ENCODE results near the gene CELSR1. TPM values are rescaled to one million over a fixed set of nuclear protein-coding genes. Genes with fewer than 3 reads are reported as not detected.

The CELSR1 gene
- total and polyA plus RNA-seq, 2 of the 13 experiments (the other 11 are each of a cell fraction or from before 2014, with no cell fraction given), result 0.78 to 1.8 TPM

GRCh38 chr22:46355369-46355995 lies 181.9 kb downstream of the CELSR1 start (continued):
- TF ChIP-seq, protein P1, sequence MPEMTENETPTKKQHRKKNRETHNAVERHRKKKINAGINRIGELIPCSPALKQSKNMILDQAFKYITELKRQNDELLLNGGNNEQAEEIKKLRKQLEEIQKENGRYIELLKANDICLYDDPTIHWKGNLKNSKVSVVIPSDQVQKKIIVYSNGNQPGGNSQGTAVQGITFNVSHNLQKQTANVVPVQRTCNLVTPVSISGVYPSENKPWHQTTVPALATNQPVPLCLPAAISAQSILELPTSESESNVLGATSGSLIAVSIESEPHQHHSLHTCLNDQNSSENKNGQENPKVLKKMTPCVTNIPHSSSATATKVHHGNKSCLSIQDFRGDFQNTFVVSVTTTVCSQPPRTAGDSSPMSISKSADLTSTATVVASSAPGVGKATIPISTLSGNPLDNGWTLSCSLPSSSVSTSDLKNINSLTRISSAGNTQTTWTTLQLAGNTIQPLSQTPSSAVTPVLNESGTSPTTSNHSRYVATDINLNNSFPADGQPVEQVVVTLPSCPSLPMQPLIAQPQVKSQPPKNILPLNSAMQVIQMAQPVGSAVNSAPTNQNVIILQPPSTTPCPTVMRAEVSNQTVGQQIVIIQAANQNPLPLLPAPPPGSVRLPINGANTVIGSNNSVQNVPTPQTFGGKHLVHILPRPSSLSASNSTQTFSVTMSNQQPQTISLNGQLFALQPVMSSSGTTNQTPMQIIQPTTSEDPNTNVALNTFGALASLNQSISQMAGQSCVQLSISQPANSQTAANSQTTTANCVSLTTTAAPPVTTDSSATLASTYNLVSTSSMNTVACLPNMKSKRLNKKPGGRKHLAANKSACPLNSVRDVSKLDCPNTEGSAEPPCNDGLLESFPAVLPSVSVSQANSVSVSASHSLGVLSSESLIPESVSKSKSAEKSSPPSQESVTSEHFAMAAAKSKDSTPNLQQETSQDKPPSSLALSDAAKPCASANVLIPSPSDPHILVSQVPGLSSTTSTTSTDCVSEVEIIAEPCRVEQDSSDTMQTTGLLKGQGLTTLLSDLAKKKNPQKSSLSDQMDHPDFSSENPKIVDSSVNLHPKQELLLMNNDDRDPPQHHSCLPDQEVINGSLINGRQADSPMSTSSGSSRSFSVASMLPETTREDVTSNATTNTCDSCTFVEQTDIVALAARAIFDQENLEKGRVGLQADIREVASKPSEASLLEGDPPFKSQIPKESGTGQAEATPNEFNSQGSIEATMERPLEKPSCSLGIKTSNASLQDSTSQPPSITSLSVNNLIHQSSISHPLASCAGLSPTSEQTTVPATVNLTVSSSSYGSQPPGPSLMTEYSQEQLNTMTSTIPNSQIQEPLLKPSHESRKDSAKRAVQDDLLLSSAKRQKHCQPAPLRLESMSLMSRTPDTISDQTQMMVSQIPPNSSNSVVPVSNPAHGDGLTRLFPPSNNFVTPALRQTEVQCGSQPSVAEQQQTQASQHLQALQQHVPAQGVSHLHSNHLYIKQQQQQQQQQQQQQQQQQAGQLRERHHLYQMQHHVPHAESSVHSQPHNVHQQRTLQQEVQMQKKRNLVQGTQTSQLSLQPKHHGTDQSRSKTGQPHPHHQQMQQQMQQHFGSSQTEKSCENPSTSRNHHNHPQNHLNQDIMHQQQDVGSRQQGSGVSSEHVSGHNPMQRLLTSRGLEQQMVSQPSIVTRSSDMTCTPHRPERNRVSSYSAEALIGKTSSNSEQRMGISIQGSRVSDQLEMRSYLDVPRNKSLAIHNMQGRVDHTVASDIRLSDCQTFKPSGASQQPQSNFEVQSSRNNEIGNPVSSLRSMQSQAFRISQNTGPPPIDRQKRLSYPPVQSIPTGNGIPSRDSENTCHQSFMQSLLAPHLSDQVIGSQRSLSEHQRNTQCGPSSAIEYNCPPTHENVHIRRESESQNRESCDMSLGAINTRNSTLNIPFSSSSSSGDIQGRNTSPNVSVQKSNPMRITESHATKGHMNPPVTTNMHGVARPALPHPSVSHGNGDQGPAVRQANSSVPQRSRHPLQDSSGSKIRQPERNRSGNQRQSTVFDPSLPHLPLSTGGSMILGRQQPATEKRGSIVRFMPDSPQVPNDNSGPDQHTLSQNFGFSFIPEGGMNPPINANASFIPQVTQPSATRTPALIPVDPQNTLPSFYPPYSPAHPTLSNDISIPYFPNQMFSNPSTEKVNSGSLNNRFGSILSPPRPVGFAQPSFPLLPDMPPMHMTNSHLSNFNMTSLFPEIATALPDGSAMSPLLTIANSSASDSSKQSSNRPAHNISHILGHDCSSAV (CRISPR knock-in tag; IDR thresholded peaks at IDR 0.05; ENCODE audit: borderline replicate concordance), result no peak
- TF ChIP-seq CEBPZ (IDR thresholded peaks at IDR 0.05; ENCODE audit: low read length) (no peak), ZNF24 (IDR thresholded peaks at IDR 0.05) (no peak), ZFAT (CRISPR knock-in tag; conservative IDR thresholded peaks at IDR 0.05) (no peak), JARID2 (CRISPR knock-in tag; IDR thresholded peaks at IDR 0.05; ENCODE audit: insufficient replicate concordance) (no peak), ZNF547 (CRISPR knock-in tag; IDR thresholded peaks at IDR 0.05) (no peak), ZNF543 (CRISPR knock-in tag; IDR thresholded peaks at IDR 0.05) (no peak), TEAD3 (CRISPR knock-in tag; optimal IDR thresholded peaks at IDR 0.05; ENCODE audit: borderline replicate concordance) (peak; percentile 48), U2AF2 (IDR thresholded peaks at IDR 0.05; ENCODE audit: low read depth, low read length) (no peak), SALL1 (CRISPR knock-in tag; IDR thresholded peaks at IDR 0.05) (peak; percentile 33; the same call in 1 of the 2 replicates), ZNF343 (CRISPR knock-in tag; IDR thresholded peaks at IDR 0.05) (no peak), DMTF1 (CRISPR knock-in tag; IDR thresholded peaks at IDR 0.05) (no peak), GPBP1L1 (CRISPR knock-in tag; IDR thresholded peaks at IDR 0.05) (no peak), ZNF30 (CRISPR knock-in tag; IDR thresholded peaks at IDR 0.05) (no peak)
